EL (cell line): Measurements from ENCODE around the gene KCND3.
"Not testable (repeated sequence)": the region's sequence is repeated elsewhere in the genome, so short reads cannot be mapped to it uniquely, and the experiment has no call there.

Experiments used
- DNase-seq: peaks from one replicate; pipeline ENCODE4 v3.0.0-alpha.2; 2016

Gene KCND3

DNA sequence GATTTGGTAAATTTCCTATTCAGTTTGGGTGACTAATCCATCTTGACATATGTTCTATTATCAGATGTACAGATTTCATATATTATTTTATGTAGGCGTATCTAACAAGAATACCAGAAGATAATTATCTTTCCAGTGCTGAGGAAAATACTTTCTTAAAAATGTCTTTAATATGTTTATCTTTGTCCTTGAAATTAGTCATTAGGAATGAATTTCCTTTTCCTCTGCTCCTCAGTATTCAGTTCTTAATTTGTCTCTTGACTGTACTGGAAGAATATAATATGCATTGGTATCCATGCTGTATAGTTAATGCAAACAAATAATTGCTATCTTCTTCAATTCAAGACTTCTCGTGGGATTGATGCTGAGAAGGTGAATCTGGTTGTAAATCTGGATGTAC lies 227.1 kb downstream of the KCND3 start:
- DNase-seq = no peak

DNA sequence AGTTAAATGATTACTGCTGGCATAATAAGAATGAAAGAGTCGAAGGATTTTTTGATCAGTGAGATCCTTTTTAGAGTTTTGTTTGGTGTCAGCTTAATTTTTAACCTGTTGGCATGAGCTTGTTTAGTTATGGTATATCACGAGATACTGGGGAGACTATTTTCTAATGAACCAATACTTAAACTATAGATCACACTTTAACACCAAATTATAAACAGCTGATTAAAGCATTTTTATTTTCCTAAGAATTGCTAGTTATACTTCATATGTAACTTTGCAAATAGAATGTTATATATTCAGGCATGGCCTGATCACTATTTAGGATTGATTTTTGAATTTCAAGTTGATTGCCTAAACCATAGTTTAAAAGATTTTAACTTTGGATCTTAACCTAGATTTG lies 227.8 kb downstream of the KCND3 start:
- no peak for DNase-seq

DNA sequence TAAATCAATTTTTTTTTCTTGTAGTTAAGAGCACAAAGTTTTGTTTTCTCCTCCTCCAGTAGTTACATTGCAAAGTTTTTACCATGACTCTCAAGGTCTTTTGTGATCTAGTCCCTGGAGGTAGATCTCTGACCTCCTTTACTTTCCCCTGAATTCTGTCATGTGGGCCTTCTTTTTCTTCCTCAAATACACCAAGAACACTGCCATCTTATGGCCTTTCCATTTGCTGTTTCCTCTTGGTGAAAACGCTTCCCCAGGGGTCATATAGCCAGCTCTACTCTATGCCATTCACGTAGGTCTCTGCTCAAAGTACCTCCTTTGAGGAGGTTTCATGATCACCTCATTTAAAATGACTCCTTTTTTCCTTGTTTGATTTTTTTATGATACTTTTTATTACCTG lies 231.1 kb downstream of the KCND3 start:
- no peak for DNase-seq

DNA sequence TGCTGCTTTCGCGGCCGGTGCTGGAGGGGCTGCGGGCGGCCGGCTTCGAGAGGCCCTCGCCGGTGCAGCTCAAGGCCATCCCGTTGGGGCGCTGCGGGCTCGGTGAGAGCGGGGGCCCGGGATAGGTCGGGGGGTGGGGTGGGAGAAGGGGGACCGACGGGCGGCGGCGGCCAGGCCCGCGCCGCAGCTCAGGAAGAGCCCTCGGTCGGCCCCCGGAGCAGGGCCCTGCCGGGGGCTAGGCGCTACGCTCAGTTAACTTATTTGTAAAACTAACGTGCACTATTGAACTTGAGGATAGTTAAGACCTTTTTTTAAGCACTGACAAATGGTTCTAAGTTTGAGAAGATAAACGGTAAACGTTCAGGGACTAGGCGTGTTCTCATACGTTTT lies 233.3 kb downstream of the KCND3 start:
- no peak for DNase-seq

DNA sequence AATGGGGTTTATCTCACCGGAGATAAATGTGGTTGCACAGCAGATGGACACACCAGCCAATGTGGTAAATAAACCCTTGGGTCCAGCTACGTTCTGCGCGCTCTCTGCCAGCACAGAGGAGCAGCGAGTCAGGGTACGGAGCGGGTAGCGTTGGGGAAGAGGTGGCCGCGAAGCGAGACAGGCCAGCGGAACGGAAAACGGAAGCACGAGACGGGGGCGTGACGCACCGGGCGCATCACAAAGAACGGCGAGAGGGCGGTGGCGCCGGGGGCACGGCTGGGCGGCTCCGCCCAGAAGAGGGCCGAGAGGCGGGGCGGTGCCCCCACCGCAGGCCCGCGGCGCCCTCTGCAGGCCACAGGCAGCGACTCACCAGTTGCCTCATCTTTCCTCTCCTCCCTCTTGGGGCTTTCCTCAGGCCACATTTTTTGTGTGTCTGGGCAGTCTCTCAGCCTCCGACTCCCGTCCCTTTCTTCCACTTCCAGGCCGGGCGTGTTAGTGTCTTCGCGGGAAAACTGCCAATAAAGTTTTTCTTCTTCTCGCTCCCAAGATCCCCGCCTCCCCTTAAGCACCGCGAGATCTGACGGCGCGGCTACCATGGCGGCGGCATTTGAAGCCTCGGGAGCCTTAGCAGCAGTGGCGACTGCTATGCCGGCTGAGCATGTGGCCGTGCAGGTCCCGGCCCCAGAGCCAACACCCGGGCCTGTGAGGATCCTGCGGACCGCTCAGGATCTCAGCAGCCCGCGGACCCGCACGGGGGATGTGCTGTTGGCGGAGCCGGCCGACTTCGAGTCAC lies 233.9 kb downstream of the KCND3 start, which contains the start of gene DDX20:
Gene DDX20 (plus strand): TSS at position 571 of the 793 bp plus-strand sequence. CDS start 24 bp downstream, at position 595.
- DNase-seq = peak; percentile 98

DNA sequence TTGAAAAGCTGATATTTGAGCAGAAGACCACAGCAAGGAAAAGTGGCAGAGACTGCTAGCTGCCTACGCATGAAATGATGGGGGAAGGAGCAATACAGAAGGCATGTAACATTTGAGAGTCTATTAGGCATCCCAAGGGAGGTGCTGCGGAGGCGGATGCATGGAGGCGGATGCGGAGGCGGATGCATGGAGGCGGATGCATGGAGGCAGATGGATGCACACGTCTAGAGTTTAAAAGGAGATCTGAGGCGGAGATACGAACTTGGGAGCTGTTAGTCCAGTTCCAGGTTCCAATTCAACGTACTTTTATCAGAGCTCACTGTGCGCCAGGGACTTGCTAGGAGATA lies 234.5 kb downstream of the KCND3 start:
- peak; percentile 73 for DNase-seq

DNA sequence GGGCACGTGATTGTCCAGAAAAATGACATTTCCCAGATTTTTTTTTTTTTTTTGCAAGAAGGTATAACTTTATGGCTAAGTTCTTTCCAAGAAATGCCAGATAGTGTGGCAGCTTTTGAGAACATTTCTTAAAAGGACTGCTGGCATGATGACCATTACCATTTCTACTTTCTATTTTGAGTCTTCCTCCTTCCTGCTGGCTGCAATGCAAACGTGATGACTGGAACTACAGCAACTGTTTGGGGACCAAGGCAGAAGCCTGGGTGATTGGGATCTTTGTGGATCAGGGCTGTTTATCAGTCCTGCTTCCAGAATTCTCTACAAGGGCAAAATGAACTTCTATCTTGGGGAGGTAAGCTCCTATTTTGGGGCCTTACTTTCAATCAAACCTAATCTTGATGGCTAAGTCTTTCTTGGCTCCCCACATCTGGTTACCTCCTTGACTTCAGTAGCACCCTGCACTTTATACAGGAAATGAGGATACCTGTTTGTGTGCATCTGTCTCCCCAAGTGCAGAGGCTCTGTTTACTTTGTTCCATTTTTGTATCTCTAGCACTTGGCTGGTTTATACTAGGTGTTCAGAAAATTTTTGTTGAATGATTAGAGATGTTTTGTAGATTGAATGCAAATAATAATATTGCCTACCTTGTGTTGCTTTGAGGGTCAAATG lies 237.4 kb downstream of the KCND3 start:
- DNase-seq = no peak

DNA sequence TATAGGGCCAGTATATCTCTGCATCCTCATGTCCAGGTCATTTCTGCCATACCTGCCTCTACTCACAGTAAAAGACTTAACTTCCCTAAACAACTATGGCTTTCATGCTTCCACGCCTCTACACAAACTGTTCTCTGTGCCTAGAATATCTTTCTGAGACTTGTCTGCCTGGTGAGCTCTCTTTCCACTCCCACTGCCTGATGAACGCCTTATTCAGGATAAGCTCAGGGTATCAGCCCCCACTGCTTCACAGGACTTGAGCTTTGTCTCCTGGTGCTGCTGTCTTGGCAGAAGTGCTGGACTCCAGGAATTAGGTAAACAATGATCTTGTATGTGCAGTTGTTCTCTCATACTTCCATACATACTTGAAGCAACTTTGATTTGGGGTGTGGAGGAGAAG lies 238.6 kb downstream of the KCND3 start:
- DNase-seq = no peak

DNA sequence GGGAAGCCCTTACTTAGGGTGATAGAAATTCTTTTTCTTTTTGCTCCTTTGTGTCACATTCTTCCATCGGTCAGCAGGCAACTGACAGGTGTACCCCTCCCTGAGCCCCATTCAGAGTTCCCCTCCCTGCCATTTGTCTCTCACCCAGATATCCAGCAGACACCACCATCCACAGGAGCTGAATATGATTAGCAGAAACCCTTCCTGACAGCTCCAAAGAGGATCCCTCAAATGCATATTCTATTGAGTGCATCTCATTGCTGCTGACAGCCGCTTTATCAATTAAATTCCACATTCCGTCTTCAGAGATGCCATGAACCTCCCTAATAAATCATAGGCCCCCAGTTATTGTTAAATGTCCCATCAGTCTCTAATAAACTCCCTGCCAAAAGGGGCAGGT lies 239.8 kb downstream of the KCND3 start:
- no peak for DNase-seq

DNA sequence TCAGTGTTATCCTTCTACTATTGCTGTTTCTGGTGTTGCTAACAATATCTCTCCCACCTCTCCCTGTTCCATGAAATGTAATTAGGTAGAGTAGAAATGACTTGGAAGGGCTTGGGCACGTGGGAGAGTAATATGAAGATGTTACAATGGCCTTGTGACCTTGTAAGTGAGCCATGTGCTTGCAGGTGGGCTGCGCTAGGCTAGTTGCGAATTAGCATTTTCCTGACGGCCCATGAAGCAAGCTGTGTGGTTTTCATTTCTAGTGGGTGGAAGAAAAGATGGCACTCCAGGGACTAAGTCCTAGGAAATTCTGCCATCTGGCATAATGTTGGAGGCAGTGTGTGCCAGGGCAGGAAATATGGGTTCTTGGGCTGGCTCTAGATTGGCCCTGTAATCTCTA lies 241.5 kb downstream of the KCND3 start:
- DNase-seq = no peak

DNA sequence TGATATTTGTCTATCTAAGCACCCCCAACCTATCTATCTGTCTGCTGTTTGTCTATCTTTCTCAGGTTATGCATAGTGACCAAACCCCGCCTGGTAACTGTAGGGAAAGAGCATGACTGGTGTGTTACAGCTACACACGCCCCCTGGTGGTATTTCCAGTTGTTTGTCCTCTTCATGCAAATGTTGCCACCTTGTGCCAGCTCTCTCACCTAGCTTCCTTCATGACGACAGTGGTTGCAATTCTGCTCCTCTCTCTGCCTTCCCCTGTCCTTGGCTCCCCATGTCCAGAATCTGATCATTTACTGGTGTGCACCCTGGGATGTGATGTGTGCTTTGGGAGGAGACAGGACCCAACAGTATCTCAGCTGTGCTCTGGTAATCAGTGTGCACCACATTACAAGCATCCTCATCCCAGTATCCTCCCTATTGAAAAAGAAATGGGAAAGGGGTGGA lies 242.2 kb downstream of the KCND3 start:
- DNase-seq = peak; percentile 77

DNA sequence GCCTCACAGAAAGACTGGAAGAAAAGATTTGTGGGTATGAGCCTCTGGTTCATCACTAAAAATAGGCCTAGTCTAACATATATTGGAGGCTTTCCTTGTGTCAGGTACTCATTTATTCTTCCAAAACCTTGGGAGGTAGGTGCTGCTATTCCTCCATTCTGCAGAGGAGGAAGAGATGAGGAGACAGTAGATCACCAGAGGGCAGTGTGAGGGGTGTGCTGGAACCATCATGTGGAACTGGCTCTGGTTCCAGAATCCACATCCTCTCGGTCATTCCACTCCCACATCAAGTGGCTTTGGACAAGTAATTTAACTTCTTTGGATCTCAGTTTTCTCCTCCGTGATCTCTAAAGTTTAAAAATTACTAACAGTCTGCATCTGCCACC lies 242.9 kb downstream of the KCND3 start:
- DNase-seq = no peak

DNA sequence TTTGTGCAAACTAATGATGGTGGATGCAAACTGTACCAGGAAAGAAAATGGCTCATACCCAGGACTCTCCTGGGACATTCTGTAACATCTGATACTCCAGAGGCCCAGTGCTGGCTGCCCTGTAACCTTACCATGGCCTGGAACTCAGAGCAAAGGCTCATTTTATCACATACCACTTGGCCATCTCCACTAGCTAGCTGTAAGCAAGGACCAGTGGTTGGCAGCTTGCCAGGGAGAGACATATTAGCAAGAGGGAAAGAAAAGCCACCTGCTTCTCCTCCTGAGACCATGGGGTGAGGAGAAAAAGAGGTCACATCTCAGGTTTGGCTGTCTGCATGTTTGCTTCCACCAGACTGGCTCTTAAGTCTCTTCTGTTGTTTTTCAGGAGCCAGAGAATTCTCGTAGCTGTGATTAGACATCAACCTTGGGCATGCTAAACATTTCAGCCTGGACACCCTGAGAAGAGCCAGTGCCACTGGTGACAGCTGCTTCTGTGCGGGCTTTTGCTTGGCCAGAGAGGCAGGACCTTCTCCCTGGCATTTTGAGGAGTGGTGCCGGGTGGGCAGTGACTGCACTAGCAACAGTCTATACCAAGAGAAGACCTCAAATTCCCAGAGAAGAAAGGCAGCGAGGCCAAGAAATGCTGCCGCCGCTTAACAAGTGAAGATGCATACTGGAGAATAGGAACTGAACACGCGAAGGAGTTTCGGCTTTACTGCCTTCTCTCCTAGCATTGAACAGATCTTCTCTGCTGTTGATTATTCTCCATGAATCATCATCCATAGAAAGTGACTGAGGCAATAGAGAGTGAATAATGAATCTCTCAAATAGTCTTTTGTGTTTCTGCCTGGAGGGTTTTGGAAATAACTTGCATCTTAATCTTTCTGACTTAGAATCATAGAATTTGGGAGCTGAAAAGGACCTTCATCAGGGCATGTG lies 243.5 kb downstream of the KCND3 start:
- DNase-seq = peak; percentile 51

DNA sequence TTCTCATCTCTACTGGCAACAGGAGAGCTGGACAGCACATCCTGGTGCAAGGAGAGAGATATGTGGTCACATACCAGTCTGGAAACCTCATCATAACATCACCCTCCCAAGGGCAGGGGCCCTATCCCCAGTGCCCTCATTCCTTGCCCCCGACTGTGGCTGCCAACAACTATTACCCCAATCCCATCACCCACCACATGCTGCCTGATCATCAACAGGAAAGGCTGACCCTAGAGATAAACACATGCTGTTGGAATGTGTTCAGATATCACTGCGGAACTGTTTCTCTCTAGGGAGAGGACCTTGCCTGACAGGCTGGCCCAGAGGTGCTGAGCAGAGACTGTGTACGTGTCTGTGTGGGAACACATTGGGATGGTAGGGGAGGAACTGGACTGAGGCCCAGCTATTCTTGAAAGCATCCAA lies 245.8 kb downstream of the KCND3 start:
- DNase-seq = peak; percentile 98

DNA sequence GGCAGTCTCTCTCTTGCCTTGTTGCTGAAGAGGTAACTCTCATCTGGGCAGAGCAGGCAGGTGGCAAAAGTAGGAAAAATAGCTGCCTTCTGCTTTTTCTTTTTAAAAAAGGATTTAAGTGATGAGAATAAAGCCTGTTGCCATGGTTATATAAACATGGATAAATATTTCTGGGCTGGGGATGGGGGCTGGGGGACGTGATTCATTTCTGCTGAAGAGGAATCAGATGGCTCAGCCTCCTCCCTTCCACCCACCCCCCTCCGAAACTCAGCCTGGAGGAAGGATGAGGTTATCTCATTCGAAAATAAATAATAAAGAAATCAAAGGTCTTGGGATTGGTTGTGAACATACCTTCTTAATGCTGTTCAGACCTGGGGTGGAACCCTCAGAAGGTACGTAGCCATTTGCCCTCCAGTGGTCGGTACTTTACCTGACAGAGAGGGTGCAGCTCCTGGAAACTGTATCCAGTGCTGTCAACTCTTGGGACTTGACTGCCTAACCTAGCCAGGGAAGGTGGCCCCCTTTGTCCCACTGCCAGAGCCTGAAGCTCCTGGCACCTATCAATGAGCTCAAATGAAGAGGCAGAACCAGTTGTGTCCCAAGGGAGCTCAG lies 246.4 kb downstream of the KCND3 start:
- peak; percentile 76 for DNase-seq

DNA sequence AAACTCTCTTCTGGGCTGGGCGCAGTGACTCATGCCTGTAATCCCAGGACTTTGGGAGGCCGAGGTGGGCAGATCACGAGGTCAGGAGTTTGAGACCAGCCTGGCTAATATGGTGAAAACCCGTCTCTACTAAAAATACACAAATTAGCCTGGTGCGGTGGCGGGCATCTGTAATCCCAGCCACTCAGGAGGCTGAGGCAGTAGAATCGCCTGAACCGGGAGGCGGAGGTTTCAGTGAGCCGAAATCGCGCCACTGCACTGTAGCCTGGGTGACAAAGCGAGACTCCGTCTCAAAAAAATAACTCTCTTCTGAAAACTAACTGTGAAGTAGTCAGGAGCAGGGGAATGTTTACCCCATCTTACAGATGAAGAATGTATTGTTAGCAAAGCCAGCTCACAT lies 247.2 kb downstream of the KCND3 start:
- not testable (repeated sequence) for DNase-seq

DNA sequence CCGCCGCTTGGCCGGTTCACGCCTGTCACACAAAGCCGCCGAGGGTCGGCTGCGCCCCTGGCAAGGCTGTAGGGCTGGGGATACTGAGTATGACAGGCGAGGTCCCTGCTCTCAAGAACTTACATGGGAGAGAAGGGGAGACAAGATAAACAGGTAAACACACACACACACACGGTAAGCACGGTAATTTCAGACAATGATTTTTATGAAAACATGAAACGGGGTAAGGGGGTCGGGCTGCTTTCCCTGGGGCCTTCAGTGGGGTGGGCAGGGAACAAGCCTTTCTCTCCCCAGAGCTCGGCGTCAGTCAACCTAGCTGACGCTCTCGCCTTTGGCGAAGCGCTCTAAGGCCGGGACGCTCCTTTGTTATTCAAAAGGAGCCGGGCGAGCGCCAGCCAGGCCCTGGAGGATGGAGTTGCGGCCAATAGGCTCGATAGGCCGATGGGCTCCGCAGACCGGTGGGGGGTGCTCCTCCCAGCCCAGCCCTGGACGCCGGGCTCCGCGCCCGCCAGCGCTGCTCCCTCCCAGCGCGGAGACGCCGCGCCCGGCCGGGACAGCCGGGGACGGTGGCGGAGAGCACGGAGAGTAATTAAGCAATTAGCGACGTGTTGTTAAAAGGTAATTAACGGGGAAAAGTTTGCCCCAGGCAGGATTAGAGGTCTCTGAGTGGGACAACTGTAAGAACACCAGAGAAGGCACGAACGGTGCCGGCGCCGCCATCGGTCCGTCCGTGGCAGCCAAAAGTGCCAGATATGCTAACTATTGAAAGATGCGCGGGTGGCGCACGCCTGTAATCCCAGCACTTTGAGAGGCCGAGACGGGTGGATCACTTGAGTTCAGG lies 249.3 kb downstream of the KCND3 start:
- peak; percentile 81 for DNase-seq

DNA sequence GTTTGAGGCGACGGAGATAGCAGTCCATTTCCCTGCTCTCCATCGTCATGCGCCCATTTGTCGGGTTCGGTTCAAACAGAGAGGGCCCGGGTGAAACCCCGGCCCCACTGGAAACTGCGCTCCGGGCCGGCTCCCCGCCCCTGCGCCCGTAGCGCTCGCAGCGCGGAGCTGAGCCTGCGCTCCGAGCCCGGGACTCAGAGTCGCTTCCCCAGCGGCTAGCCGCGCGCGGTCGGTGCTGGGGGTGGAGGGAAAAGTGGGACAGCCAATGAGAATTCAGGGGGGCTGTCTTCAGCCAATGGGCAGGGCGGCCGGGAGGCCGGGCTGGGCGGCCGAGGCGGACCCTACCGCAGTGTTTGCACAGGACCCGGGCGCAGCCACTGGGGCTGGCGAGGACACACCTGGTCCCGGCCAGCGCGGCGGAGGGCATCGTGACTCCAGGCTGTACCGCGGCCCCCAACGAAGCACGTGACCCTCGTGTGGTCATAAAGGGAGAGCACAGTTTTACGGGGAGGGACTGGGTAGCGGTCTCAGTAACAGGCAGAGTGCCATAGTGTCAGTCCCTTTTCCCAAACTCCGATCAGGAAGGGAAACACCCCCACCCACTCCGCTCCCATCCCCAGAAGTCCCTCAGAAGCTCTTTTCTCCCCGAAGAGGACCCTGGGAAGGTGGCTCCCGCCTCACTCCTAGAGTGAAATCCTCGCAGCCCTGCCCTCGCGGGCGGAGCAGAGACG lies 250.1 kb downstream of the KCND3 start, which contains the start of gene INKA2:
Gene INKA2 (minus strand): TSS at position 202 of the 731 bp plus-strand sequence. CDS start 153 bp downstream, at position 49.
- peak; percentile 93 for DNase-seq

DNA sequence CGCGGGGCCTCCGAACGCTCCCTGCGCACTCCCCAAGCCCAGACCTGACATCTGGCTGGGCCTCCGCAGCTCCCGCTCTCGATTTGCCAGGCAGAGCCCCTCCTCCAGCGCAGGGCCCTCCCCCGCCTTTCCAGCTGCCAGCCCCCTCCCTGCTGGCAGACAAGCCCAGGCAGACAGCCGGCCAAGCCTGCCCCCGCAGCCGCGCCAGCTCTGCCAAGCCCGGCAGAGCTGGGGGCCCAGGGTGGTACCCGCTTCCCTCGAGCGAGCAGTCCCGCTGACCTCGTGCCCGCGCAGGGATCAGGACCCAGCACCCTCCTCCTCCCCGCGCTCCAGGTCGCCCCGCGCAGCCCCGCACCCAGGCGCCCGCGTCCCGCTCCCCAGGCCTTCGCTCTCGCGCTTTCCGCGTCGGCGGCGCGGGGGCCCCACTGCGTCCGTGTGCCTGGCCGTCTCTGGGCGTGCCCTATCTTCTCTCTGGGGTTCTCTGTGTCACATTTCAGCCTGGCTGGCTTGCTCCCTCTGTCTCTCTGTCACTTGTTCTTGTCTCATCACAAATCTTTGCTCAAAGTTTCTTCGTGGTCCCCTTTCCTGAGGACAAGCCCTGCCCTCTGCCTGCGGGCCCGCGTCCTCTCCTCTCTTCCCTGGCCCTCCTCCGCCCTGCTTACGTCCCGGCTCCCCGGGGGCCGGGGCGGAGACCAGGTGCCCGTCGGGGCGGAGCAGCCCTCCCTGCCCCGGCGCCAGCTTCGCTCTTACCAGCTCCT lies 250.9 kb downstream of the KCND3 start:
- peak; percentile 69 for DNase-seq

DNA sequence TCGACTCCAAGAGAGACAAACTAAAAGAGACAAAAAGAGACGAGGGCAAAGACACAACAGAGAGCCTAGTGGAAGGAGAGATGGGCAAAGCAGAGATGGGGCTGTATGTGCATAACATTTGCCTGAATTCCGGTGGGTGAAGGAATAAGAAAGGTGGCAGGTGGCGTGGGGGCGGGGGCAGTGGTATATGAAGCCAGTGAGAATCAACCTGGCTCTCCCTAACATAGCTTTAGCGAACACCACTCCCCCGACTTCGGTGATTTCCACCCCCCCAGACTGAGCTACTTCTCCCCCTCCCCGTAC lies 251.4 kb downstream of the KCND3 start:
- DNase-seq = no peak
